GM18502 (cell line): Measurements from ENCODE around the gene ATP5MK.
"Not testable (repeated sequence)": the region's sequence is repeated elsewhere in the genome, so short reads cannot be mapped to it uniquely, and the experiment has no call there.

Experiments used
- ATAC-seq: cut with Tn5 transposase; IDR thresholded peaks from one replicate; pipeline ENCODE4 v1.9.1; 2021; ENCODE audit warnings: mild to moderate bottlenecking; ENCODE audit not compliant: unreplicated experiment, poor library complexity

The ATP5MK gene

GRCh38 chr10:103397191-103397825 is 1.0 kb upstream of the ATP5MK start:
- no peak for ATAC-seq

GRCh38 chr10:103396789-103397087 is 463 bp upstream of the ATP5MK start:
- no peak for ATAC-seq

- ATAC-seq = no peak
Observed at GRCh38 chr10:103395754-103396066, 565 bp downstream of the ATP5MK start.

GRCh38 chr10:103394180-103394579 is 2.1 kb downstream of the ATP5MK start:
- ATAC-seq = no peak

GRCh38 chr10:103382769-103383168 is 13.5 kb downstream of the ATP5MK start:
- ATAC-seq = no peak

- ATAC-seq = no peak
Observed at GRCh38 chr10:103374263-103374662, 22.0 kb downstream of the ATP5MK start.

GRCh38 chr10:103373544-103373943 is 22.7 kb downstream of the ATP5MK start:
- ATAC-seq = no peak

- ATAC-seq = peak; percentile 60
Observed at GRCh38 chr10:103367782-103368518, 28.3 kb downstream of the ATP5MK start, which contains the start of gene TAF5. Gene TAF5 (plus strand): TSS chr10:103367976. CDS start chr10:103367990, 14 bp downstream.

- no peak for ATAC-seq
Observed at GRCh38 chr10:103367379-103367781, 28.9 kb downstream of the ATP5MK start.

- ATAC-seq = not testable (repeated sequence)
Observed at GRCh38 chr10:103360791-103361190, 35.5 kb downstream of the ATP5MK start.

- not testable (repeated sequence) for ATAC-seq
Observed at GRCh38 chr10:103359493-103359892, 36.8 kb downstream of the ATP5MK start.

- ATAC-seq = no peak
Observed at GRCh38 chr10:103355906-103356599, 40.2 kb downstream of the ATP5MK start.

- ATAC-seq = not testable (repeated sequence)
Observed at GRCh38 chr10:103354567-103354966, 41.7 kb downstream of the ATP5MK start.

GRCh38 chr10:103353281-103353680 is 43.0 kb downstream of the ATP5MK start:
- no peak for ATAC-seq

GRCh38 chr10:103350517-103351260 is 45.6 kb downstream of the ATP5MK start, which contains the start of gene PCGF6:
Gene PCGF6 (minus strand): TSS chr10:103351140. CDS start chr10:103351066, 74 bp downstream.
- peak; percentile 91 for ATAC-seq

GRCh38 chr10:103350175-103350516 is 46.1 kb downstream of the ATP5MK start:
- no peak for ATAC-seq
